ENCODE results near the gene ERGIC1.

ERGIC1 gene

GRCh38 chr5:172898218-172898842 is 64.3 kb downstream of the ERGIC1 start:
- TF ChIP-seq CTCF (IDR thresholded peaks at IDR 0.05; ENCODE audit: low read depth, low read length): no peak
- DNase-seq (ENCODE audit: extremely low read depth, low read depth): no peak

DNA sequence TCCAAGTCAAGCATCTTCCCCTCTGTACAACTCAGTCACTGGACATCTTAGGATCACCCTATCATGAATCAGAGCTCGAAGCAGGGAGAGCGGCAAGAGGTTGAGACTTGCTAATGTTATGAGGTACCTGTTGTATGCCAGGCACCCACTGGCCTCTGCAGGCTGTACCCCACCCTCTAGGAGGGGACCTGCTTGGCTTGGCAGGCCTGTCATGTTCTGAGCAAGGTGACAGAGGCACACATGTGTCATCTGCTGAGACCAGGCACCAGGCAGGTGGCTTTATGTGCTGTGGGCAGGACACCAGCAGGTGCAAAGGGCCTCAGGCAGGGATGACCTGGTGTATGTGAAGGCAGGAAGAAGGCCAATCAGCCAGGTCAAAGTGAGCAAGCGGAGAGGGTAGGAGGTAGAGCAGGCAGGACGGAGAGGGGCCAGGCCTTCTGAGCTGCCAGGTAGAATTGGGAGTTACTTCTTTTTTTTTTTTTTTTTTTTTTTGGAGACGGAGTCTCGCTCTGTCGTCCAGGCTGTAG is 64.9 kb downstream of the ERGIC1 start:
- no peak for DNase-seq (ENCODE audit: extremely low read depth, low read depth)
- TF ChIP-seq CTCF (IDR thresholded peaks at IDR 0.05; ENCODE audit: low read depth, low read length): no peak

- TF ChIP-seq CTCF (IDR thresholded peaks at IDR 0.05; ENCODE audit: low read depth, low read length): no peak
- DNase-seq (ENCODE audit: extremely low read depth, low read depth): no peak
Observed at GRCh38 chr5:172899436-172899835, 65.4 kb downstream of the ERGIC1 start.

- TF ChIP-seq CTCF (IDR thresholded peaks at IDR 0.05; ENCODE audit: low read depth, low read length): no peak
- DNase-seq (ENCODE audit: extremely low read depth, low read depth): no peak
Observed at GRCh38 chr5:172901012-172901780, 67.1 kb downstream of the ERGIC1 start.

- TF ChIP-seq CTCF (IDR thresholded peaks at IDR 0.05; ENCODE audit: low read depth, low read length): no peak
- DNase-seq (ENCODE audit: extremely low read depth, low read depth): no peak
Observed at GRCh38 chr5:172901788-172902496, 67.9 kb downstream of the ERGIC1 start.

- TF ChIP-seq CTCF (IDR thresholded peaks at IDR 0.05; ENCODE audit: low read depth, low read length): peak; percentile 53
- peak; percentile 48 for DNase-seq (ENCODE audit: extremely low read depth, low read depth)
Observed at GRCh38 chr5:172902497-172903472, 68.7 kb downstream of the ERGIC1 start.
